Gastrocnemius medialis (tissue), 4 donors: ENCODE results near the gene CLIP2.

Source experiments
- POLR2A ChIP-seq, 2 donors: fragments of 450-650 bp; IDR thresholded peaks; one replicate each; pipeline ENCODE4 v1.6.1; 2017; ENCODE audit warnings: antibody characterized with exemption in 2 of 2, mild to moderate bottlenecking in 2 of 2, moderate library complexity in 2 of 2
- TF ChIP-seq, protein P1 (sequence below), 5 experiments: fragments of 450-650 bp in 3 of 5; fragments of 200-600 bp in 2 of 5; sonication (generic) in 2 of 5; IDR thresholded peaks in 4 of 5; conservative IDR thresholded peaks in 1 of 5; 1 replicate in 4 of 5; 2 replicates in 1 of 5; pipeline ENCODE4 v1.5.1; 2016 to 2019; ENCODE audit warnings: antibody characterized with exemption in 5 of 5, mild to moderate bottlenecking in 3 of 5, moderate library complexity in 3 of 5

DNA sequence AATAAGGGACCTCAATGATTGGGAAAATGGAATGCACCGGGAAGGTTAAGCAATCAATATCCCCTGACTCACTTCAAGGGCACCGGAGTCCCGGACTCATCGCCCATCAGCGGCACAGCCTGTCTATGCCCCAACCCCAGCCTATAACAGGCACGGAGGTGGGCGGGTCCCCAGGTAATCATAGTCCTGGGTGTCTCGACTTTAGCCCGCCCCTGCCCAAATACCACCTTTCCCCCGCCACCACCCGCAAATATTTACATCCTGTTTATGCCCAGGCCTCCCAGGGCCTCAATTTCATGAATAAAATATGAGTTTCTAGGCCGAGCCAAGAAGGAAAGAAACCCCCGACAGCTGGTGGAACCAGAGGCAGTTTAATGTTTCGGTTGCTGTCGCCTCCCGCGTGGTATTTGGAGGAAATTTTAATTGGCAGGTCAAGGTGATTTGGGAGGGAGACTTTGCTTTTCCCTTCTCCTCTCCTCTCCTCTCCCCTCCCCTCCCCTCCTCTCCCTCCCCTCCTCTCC is 19.4 kb upstream of the CLIP2 start:
- TF ChIP-seq, protein P1, sequence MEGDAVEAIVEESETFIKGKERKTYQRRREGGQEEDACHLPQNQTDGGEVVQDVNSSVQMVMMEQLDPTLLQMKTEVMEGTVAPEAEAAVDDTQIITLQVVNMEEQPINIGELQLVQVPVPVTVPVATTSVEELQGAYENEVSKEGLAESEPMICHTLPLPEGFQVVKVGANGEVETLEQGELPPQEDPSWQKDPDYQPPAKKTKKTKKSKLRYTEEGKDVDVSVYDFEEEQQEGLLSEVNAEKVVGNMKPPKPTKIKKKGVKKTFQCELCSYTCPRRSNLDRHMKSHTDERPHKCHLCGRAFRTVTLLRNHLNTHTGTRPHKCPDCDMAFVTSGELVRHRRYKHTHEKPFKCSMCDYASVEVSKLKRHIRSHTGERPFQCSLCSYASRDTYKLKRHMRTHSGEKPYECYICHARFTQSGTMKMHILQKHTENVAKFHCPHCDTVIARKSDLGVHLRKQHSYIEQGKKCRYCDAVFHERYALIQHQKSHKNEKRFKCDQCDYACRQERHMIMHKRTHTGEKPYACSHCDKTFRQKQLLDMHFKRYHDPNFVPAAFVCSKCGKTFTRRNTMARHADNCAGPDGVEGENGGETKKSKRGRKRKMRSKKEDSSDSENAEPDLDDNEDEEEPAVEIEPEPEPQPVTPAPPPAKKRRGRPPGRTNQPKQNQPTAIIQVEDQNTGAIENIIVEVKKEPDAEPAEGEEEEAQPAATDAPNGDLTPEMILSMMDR (IDR thresholded peaks at IDR 0.05 in 4 of 5, conservative IDR thresholded peaks at IDR 0.05 in 1 of 5), result no peak
- TF ChIP-seq POLR2A (IDR thresholded peaks at IDR 0.05), result no peak
